ENCODE data around the gene NEGR1. TPM values are rescaled to one million over a fixed set of nuclear protein-coding genes. Genes with fewer than 3 reads are reported as not detected.

The NEGR1 gene
- total RNA-seq, 2 experiments from 2014 or later: not detected

GRCh38 chr1:71362076-71362475, 920.3 kb downstream of the NEGR1 start:
- no peaks in the 10 kb centered on the region for H3K27me3 Mint-ChIP-seq
- peaks cover 2% of the 10 kb centered on the region for H3K9me3 Mint-ChIP-seq
- no peak for DNase-seq
- no peaks in the 10 kb centered on the region for H3K4me1 Mint-ChIP-seq
- no peak overlapping the region for H3K4me3 Mint-ChIP-seq
- H3K36me3 Mint-ChIP-seq: no peaks in the 10 kb centered on the region
- H3K27ac Mint-ChIP-seq: no peak overlapping the region

GRCh38 chr1:71357708-71358107, 924.6 kb downstream of the NEGR1 start:
- no peaks in the 10 kb centered on the region for H3K27me3 Mint-ChIP-seq
- peaks cover 6% of the 10 kb centered on the region for H3K9me3 Mint-ChIP-seq
- no peaks in the 10 kb centered on the region for H3K4me1 Mint-ChIP-seq
- H3K4me3 Mint-ChIP-seq: no peak overlapping the region
- no peaks in the 10 kb centered on the region for H3K36me3 Mint-ChIP-seq
- no peak overlapping the region for H3K27ac Mint-ChIP-seq
- no peak for DNase-seq

- Mint-ChIP-seq H3K9me3 (peaks cover under 1% of the 10 kb centered on the region), H3K4me1 (no peaks in the 10 kb centered on the region), H3K36me3 (no peaks in the 10 kb centered on the region), H3K27me3 (no peaks in the 10 kb centered on the region), H3K4me3 (no peak overlapping the region), H3K27ac (no peak overlapping the region)
- no peak for DNase-seq
Observed at GRCh38 chr1:71351438-71351837, 930.9 kb downstream of the NEGR1 start.

- Mint-ChIP-seq H3K4me3 (no peak overlapping the region), H3K4me1 (no peaks in the 10 kb centered on the region), H3K27ac (no peak overlapping the region)
Observed at GRCh38 chr1:71350805-71351204, 931.5 kb downstream of the NEGR1 start.

GRCh38 chr1:71350330-71350729, 932.0 kb downstream of the NEGR1 start:
- DNase-seq: no peak
- no peaks in the 10 kb centered on the region for H3K9me3 Mint-ChIP-seq
- no peaks in the 10 kb centered on the region for H3K27me3 Mint-ChIP-seq
- H3K4me1 Mint-ChIP-seq: no peaks in the 10 kb centered on the region
- no peak overlapping the region for H3K27ac Mint-ChIP-seq
- no peaks in the 10 kb centered on the region for H3K36me3 Mint-ChIP-seq
- H3K4me3 Mint-ChIP-seq: no peak overlapping the region

More at GRCh38 chr1:71350805-71351204, 931.5 kb downstream of the NEGR1 start:
- Mint-ChIP-seq H3K27me3 (no peaks in the 10 kb centered on the region), H3K9me3 (no peaks in the 10 kb centered on the region), H3K36me3 (no peaks in the 10 kb centered on the region)
- DNase-seq: no peak
